SK-N-SH treated with all-trans-retinoic acid at 6 μM for 48 hours (cell line): Measurements from ENCODE around the gene PUM2.
A peak's percentile ranks its signal among the peaks of the same experiment; 100 is the strongest.

ENCODE experiments used
- ATAC-seq: fragments of 200-7000 bp; cut with Tn5 transposase; 3 replicates; pipeline ENCODE4 v1.9.1; 2020; ENCODE audit warnings: mild to moderate bottlenecking, moderate library complexity
- BACH2 ChIP-seq: fragments of 250-450 bp; sonication (Bioruptor Pico); IDR thresholded peaks from 2 replicates; pipeline ENCODE4 v1.9.0; 2021; ENCODE audit warnings: mild to moderate bottlenecking, borderline replicate concordance
- CSDC2 ChIP-seq: fragments of 250-450 bp; sonication (Bioruptor Pico); IDR thresholded peaks from 2 replicates; pipeline ENCODE4 v1.5.0; 2020; ENCODE audit warnings: mild to moderate bottlenecking, moderate library complexity
- ESRRG ChIP-seq: fragments of 250-450 bp; sonication (Bioruptor Pico); IDR thresholded peaks from 2 replicates; pipeline ENCODE4 v1.6.1; 2021; ENCODE audit warnings: mild to moderate bottlenecking
- ISL1 ChIP-seq: fragments of 250-450 bp; sonication (Bioruptor Pico); IDR thresholded peaks from 2 replicates; pipeline ENCODE4 v2.1.2; 2022; ENCODE audit warnings: mild to moderate bottlenecking, moderate library complexity
- RARB ChIP-seq: fragments of 250-450 bp; sonication (Bioruptor Pico); IDR thresholded peaks from 2 replicates; pipeline ENCODE4 v1.8.0; 2021; ENCODE audit warnings: mild to moderate bottlenecking, moderate library complexity
- SNAI2 ChIP-seq: fragments of 250-450 bp; sonication (Bioruptor Pico); IDR thresholded peaks from 2 replicates; pipeline ENCODE4 v1.5.0; 2020; ENCODE audit warnings: mild to moderate bottlenecking, moderate library complexity
- TOX ChIP-seq: fragments of 250-450 bp; sonication (Bioruptor Pico); IDR thresholded peaks from 2 replicates; pipeline ENCODE4 v1.8.0; 2021; ENCODE audit warnings: mild to moderate bottlenecking, moderate library complexity, borderline replicate concordance
- ZC3H10 ChIP-seq: fragments of 250-450 bp; sonication (Bioruptor Pico); IDR thresholded peaks from 2 replicates; pipeline ENCODE4 v1.5.1; 2021; ENCODE audit warnings: mild to moderate bottlenecking, moderate library complexity
- ZFP30 ChIP-seq: fragments of 450-650 bp; formaldehyde crosslinking; IDR thresholded peaks from 2 replicates; pipeline ENCODE4 v1.5.0; 2022; ENCODE audit warnings: mild to moderate bottlenecking, moderate library complexity
- ZNF565 ChIP-seq: fragments of 450-650 bp; formaldehyde crosslinking; conservative IDR thresholded peaks from 2 replicates; pipeline ENCODE4 v1.5.0; 2020; ENCODE audit warnings: low read depth, mild to moderate bottlenecking, moderate library complexity
- ZNF70 ChIP-seq: fragments of 450-650 bp; formaldehyde crosslinking; IDR thresholded peaks from 2 replicates; pipeline ENCODE4 v1.5.0; 2020; ENCODE audit warnings: mild to moderate bottlenecking, moderate library complexity
- TF ChIP-seq, protein P1 (sequence below): fragments of 250-450 bp; sonication (Bioruptor Pico); IDR thresholded peaks from 2 replicates; pipeline ENCODE4 v1.5.0; 2020; ENCODE audit warnings: mild to moderate bottlenecking, moderate library complexity
- TF ChIP-seq, protein P2 (sequence below): fragments of 250-450 bp; sonication (Bioruptor Pico); IDR thresholded peaks from 2 replicates; pipeline ENCODE4 v1.8.0; 2020; ENCODE audit warnings: mild to moderate bottlenecking, moderate library complexity, borderline replicate concordance

Gene PUM2

DNA sequence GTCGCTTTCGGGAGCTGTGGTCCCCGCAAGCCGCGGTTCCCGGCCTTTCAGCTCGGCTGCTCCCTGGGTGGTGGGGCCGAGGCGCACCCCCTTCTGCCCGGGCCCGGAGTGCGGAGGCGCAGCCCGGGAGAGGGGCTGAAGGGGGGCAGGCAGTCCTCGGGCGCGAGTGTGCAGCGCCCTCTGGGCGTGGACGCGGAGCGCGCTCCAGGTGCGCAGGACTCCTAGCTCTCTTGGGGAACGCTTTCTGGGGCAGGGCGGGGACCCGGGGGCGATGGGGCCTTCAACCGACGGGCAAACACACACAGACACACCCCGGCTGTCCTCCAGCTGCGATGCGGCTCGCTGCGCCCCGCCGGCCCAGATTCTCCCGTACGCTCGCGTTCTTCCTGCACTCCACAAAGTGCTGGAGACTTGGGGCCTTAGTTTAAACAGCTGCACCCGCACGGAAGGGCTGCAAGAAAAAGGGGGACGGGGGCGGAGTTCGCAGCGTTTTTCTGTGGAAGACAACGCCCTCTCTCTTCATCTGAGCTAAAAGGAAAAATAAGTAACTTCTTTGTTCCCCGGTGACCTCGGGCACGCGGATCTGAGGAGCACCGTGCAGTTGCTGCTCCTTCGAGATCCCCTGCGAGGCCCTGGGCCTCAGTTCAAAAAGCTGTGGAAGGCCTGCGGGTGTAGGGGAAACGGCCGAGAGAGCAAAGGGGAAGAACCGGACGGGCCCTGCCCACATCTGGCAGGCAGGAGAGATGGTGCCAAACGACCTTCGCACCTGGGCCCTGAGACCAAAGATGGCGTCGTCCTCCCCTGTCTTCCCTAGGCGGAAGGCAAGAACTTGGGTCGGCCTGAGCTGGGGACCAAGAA, 125.1 kb downstream of the PUM2 start (continued):
- TF ChIP-seq, protein P1, sequence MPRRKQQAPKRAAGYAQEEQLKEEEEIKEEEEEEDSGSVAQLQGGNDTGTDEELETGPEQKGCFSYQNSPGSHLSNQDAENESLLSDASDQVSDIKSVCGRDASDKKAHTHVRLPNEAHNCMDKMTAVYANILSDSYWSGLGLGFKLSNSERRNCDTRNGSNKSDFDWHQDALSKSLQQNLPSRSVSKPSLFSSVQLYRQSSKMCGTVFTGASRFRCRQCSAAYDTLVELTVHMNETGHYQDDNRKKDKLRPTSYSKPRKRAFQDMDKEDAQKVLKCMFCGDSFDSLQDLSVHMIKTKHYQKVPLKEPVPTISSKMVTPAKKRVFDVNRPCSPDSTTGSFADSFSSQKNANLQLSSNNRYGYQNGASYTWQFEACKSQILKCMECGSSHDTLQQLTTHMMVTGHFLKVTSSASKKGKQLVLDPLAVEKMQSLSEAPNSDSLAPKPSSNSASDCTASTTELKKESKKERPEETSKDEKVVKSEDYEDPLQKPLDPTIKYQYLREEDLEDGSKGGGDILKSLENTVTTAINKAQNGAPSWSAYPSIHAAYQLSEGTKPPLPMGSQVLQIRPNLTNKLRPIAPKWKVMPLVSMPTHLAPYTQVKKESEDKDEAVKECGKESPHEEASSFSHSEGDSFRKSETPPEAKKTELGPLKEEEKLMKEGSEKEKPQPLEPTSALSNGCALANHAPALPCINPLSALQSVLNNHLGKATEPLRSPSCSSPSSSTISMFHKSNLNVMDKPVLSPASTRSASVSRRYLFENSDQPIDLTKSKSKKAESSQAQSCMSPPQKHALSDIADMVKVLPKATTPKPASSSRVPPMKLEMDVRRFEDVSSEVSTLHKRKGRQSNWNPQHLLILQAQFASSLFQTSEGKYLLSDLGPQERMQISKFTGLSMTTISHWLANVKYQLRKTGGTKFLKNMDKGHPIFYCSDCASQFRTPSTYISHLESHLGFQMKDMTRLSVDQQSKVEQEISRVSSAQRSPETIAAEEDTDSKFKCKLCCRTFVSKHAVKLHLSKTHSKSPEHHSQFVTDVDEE (CRISPR knock-in tag) = 0 out of 2 replicates have a peak, but pooled peaks have one; percentile 25

DNA sequence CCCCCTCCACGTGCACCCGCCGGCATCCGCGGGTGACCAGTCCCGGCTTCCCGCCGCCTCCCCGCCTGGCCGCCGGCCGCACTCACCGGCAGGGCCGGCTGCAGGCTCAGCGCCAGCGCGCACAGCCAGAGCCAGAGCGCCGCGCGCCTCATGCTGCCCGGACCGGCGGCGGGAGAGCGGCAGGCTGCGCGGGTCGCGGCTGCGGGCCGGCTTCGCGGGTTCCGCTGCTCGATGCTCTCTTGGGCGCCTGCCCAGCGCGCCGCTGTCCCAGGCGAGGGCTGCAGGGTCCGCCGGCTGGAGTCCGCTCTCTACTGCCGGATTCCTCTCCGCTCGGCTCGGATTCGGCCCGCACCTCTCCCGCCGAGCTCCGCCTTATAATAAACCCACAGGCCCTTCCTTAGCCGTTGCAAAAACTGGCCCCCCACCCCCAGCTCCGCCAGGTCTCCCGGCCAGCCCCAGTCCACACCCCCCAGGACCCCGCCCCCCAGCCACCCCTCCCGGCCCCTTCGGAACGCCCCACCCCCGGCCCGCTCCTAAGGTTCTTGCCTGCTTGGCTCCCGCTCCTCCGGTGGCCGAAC, 125.8 kb downstream of the PUM2 start, which contains the start of gene SDC1:
TSS of gene SDC1 (minus strand) at position 415 of the 578 bp plus-strand sequence. CDS start at position 152, 263 bp downstream.
- peak; percentile 42 for ATAC-seq
- TF ChIP-seq, protein P2, sequence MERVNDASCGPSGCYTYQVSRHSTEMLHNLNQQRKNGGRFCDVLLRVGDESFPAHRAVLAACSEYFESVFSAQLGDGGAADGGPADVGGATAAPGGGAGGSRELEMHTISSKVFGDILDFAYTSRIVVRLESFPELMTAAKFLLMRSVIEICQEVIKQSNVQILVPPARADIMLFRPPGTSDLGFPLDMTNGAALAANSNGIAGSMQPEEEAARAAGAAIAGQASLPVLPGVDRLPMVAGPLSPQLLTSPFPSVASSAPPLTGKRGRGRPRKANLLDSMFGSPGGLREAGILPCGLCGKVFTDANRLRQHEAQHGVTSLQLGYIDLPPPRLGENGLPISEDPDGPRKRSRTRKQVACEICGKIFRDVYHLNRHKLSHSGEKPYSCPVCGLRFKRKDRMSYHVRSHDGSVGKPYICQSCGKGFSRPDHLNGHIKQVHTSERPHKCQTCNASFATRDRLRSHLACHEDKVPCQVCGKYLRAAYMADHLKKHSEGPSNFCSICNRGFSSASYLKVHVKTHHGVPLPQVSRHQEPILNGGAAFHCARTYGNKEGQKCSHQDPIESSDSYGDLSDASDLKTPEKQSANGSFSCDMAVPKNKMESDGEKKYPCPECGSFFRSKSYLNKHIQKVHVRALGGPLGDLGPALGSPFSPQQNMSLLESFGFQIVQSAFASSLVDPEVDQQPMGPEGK = no peak
- TF ChIP-seq ZFP30 (CRISPR knock-in tag) = no peak
- no peak for TF ChIP-seq ZC3H10

DNA sequence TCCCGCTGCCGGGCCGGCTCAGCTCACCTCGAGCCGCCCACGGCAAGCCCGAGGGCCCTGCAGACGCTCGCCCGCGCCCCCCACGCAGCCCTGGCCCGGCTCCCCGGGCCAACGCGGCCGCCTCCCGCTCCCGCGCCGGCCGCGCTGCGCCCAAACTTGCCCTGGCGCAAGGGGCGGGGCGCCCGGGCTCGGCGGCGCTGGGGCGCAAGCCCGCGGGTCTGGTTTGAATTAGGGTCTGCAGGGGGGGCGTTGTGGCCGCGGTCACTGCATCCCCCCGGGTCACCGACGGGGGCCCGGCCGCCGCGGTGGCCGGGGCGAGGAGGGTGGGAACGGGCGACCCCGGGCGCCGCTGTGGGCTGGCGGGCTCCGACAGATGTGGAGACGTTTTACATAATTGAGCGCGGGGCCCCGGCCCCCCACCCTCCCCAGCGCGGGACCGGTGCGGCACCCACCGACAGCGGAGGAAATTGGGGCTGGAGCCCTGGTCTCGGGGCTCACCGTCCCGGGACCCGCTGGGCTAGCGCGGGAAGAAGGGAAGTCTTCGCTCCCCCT, 126.4 kb downstream of the PUM2 start:
- ATAC-seq = peak; percentile 7

DNA sequence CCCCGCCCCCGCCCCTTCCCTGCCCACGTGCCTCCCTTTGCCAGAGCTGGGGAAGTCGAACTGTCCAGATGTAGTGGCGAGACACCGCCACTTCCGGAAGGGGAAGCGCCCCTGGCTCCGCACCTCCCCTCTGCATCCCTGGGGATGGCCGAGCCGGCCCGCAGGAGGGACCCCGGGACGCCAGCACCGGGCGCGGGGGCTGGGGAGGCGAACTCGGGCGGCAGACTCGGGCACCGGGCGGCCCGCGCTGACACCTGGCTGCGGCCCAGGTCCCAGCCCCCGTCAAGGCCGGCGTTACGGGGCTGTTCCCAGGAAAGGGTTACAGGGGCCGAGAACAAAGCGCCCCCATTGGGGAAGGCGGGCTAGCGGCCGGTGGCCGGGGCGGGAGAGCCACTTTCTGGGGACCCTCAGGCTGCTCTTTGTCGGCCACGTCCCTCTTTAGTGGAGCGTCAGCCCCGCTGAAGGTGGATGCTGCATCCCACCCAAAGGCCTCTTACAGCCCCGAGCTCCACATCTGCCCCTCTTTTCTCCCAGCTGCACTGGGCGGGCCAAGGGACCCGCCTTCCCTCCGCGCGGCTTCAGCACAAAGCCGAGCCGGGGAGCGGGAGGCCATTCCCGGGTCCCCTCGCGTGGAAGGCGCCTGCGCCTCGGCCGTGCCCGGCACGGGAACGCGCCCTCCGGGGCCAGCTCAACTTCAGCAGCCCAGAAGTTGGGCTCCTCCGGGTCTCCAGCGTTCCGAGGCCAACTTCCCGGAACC, 127.1 kb downstream of the PUM2 start:
- ATAC-seq = peak; percentile 44

More for the DNA sequence above, 126.4 kb downstream of the PUM2 start:
- TF ChIP-seq ZNF70 (CRISPR knock-in tag) (no peak), TOX (no peak), CSDC2 (no peak), RARB (no peak)
- TF ChIP-seq, protein P2 = no peak

DNA sequence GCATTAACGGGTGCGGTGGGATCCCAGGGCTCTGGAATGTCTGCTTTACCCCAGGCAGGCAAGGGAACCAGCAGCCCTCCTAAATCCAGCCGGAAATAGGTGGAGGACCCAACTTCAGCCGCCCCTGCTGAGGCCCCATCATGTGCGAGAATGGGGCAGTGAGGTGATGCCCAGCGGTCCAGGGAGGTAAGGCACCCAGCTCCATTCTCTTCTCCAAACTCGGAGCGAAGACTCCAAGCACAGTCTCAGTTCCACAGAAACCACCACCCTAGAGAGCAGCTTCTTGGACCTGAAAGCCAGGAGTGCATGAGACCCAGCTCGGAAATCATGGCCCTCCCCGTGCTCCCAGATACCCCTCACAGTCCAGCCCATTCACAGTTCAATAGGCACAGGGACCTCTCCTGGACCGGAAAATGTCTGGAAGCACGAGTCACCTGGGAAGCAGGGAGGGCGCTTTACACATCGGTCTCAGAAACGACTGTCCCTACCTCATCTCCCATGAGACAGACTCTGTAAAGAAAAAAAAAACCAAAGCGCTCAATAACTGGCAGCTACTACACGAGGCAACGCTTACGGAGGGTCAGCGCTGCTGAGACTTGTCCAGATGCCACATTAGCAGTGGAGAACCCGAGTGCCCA, 127.8 kb downstream of the PUM2 start:
- no peak for TF ChIP-seq ZNF565 (CRISPR knock-in tag)
- TF ChIP-seq ISL1 = no peak
- no peak for TF ChIP-seq ESRRG (CRISPR knock-in tag)
- TF ChIP-seq SNAI2 (CRISPR knock-in tag) = no peak; the same call in 1 of the 2 replicates
- TF ChIP-seq, protein P2 = no peak
- ATAC-seq = no peak; the same call in 2 of the 3 replicates

More for the DNA sequence above, 127.1 kb downstream of the PUM2 start:
- no peak for TF ChIP-seq BACH2 (CRISPR knock-in tag)
- TF ChIP-seq, all 23 proteins: peak for 0
